Mucosa of rectum (tissue), 2 donors: ENCODE data around the gene EXD3.
"Not testable (repeated sequence)": the region's sequence is repeated elsewhere in the genome, so short reads cannot be mapped to it uniquely, and the experiment has no call there.

Experiments
- H3K27ac ChIP-seq, 2 donors: one replicate each; pipeline ENCODE4 v1.7.0; 2013; ENCODE audit warnings: inconsistent platforms in 2 of 2, low read depth in 2 of 2, low read length in 2 of 2
- H3K27me3 ChIP-seq, 2 donors: one replicate each; pipeline ENCODE4 v1.7.0; 2013; ENCODE audit warnings: low read length in 2 of 2; ENCODE audit not compliant: control insufficient read depth in 2 of 2, insufficient read depth in 2 of 2
- H3K36me3 ChIP-seq, 2 donors: one replicate each; pipeline ENCODE4 v1.7.0; 2013; ENCODE audit warnings: low read length in 2 of 2; ENCODE audit not compliant: control insufficient read depth in 2 of 2, insufficient read depth in 2 of 2
- H3K4me1 ChIP-seq, 2 donors: one replicate each; pipeline ENCODE4 v1.7.0; 2013; ENCODE audit warnings: low read length in 2 of 2, mild to moderate bottlenecking in 1 of 2; ENCODE audit not compliant: control insufficient read depth in 2 of 2, insufficient read depth in 2 of 2
- H3K4me3 ChIP-seq, 2 donors: one replicate each; pipeline ENCODE4 v1.7.0; 2013; ENCODE audit warnings: low read length in 2 of 2
- H3K9ac ChIP-seq, 2 donors: one replicate each; pipeline ENCODE4 v1.7.0; 2013; ENCODE audit warnings: low read length in 2 of 2, low read depth in 1 of 2, mild to moderate bottlenecking in 1 of 2
- H3K9me3 ChIP-seq, 2 donors: one replicate each; pipeline ENCODE4 v1.7.0; 2013; ENCODE audit warnings: low read length in 2 of 2; ENCODE audit not compliant: control insufficient read depth in 2 of 2
- donor health status: healthy.
- donor health status: Normal muscosa, but diverticular disease.

Gene EXD3, protein sequence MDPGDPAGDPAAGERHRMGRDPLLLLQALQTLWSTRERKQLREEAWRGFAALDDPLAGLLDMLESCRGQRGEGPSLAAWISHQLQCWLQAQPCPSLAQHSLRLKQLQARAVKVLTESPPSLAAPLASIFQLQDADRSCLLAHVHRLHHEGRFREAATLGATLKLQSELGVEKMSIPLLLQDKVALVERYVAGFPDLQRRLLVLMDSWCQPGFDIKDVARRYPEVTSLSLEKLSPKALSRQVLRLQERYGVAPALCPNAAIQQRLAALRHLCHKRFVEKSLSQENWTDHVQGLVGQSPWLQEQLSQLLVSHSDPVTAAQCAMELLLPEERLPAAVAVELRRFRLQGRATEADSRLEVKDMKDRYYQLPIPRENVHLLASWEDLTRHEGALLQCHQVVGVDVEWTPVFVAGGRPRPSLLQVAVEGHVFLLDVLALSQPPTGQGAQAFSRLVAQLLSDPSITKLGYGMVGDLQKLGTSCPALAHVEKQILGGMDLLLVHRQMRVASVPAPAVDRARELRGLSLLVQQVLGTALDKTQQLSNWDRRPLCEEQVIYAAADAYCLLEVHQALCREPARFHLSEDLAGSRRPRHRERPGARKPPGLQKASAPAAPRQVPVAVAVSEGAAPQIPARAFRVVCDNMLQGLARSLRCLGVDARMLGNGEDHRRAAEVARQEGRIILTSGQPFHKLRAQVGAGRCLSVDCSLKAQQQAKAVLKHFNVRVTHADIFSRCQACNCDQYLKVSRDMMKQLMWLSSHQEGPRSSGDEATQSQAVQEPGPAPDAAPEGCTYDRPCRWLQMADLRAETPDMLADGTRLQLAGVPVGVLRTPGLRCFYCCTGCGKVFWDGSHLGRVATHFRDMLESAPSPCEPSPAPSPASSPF

DNA sequence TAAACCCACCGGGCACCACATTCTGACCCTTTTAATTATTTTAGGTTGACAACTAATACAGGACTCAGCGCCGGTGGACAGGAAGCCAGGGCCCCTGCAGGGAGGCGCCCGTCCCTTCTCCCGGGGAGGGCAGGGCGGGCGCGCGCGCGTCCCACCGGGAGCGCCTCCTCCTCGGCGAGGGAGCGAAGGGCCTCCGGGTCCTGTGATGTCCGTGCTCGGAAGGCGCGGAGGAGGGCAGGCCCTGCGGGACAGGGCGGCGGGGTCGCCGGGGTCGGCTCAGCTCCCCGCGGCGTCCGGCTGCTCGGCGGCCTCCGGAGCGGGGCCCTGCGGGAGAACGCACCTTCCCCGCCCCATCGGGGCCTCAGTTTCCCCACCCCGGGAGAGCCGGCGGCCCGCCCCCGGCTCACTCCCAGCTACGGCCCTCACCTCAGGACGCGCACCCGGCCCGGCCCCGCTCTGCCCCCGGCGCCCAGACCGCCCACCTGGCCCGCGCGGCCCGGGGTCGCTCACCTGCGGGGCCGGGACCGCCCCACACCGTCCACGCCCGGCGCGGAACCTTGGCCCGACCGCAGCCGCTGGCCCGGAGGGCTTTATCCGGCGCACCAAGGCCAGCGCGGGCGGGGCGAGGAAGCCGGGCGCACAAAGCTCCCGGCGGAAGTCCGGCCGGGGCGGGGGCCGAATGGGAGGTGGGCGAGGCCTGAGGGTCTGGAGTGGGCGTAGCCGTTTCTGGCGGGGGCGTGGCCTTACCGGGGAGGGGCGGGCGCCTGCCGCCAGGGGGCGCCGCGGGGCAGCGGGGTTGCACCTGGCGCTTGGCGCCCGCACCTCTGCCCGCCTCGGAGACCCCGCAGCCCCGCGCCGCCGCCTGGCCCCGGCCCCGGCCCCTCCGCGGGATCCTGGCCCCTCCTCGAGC is at the start of gene EXD3, which contains the start of gene NOXA1:
Gene EXD3 (minus strand): TSS at position 559 of the 910 bp plus-strand sequence. CDS start 27,805 bp downstream, outside the sequence.
Gene NOXA1 (plus strand): TSS at position 790 of the 910 bp plus-strand sequence. CDS start 137 bp downstream, outside the sequence.
- H3K4me1 ChIP-seq: peaks cover 12 to 18% of the 10 kb centered on the region in 2 donors
- H3K27ac ChIP-seq: peak within 1 kb of the TSS; percentile 86 to 91
- H3K4me3 ChIP-seq: peak within 1 kb of the TSS; percentile 79 to 88
- peaks cover 0 to 3% of the 10 kb centered on the region in 2 donors for H3K36me3 ChIP-seq
- no peaks in the 10 kb centered on the region for H3K27me3 ChIP-seq
- no peaks in the 10 kb centered on the region for H3K9me3 ChIP-seq
- H3K9ac ChIP-seq: peak within 1 kb of the TSS; percentile 86 to 97

DNA sequence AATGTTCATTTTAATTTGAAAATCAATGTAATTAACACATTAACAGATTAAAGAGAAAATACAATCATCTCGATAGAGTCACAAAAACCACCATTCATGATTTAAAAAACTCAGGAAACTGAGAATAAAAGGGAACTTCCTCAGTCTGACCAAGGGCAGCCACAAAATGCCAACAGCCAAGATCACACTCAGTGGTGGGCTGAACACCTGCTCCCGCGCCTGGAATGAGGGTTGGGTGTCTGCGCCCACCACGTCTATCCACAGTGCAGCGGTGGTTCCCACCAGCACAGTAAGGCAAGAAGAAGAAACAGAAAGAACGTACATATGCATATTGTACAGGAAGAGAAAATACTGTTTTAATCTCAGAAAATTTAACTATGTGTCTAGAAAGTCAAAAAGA is 47.8 kb upstream of the EXD3 start:
- no peaks in the 10 kb centered on the region for H3K4me1 ChIP-seq
- H3K9ac ChIP-seq: no peak overlapping the region
- no peak overlapping the region for H3K27ac ChIP-seq
- H3K4me3 ChIP-seq: no peak overlapping the region
- H3K9me3 ChIP-seq: no peaks in the 10 kb centered on the region
- H3K27me3 ChIP-seq: no peaks in the 10 kb centered on the region
- H3K36me3 ChIP-seq: no peaks in the 10 kb centered on the region

DNA sequence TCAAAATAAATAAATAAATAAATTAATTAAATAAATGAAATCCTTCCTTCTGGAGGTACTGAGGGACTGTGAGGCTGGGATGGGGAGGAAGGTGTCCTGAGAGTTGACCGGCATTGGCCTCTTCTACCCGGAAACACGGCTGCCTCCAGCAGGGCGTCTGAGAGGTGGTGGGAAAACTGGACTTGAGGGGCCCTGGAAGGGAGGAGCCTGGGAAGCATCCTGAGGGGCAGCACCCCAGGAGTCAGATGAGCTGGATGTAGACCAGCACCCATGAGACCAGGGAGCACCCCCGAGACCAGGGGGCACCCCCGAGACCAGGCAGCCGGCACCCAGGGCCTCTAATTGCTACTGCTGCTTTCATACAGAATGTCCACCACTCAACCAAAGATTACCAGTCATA is 44.9 kb upstream of the EXD3 start:
- no peak overlapping the region for H3K9ac ChIP-seq
- no peaks in the 10 kb centered on the region for H3K4me1 ChIP-seq
- no peaks in the 10 kb centered on the region for H3K27me3 ChIP-seq
- H3K9me3 ChIP-seq: no peaks in the 10 kb centered on the region
- no peaks in the 10 kb centered on the region for H3K36me3 ChIP-seq
- no peak overlapping the region for H3K4me3 ChIP-seq
- no peak overlapping the region for H3K27ac ChIP-seq

DNA sequence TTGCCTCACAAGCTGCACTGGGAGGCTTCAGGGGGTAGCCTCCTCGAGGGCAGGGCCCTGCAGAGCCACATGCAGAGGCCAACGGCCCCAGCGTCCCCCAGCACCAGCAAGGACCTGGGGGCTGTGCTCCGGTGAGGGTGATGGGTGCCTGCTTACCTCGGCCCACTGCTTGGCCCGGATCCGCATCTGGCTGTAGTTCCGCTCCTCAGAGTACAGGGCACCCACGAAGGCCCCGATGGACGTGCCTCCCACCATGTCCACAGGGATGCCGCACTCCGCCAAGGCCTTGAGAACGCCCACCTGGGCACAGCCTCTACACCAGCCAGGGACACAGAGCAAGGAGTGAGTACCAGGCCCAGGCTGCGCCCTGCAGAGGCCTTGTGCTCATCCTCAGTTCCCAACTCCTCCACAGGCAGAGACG is 44.2 kb upstream of the EXD3 start:
- Histone ChIP-seq H3K4me3 (no peak overlapping the region), H3K9ac (no peak overlapping the region), H3K36me3 (no peaks in the 10 kb centered on the region), H3K27ac (no peak overlapping the region), H3K4me1 (no peaks in the 10 kb centered on the region), H3K9me3 (no peaks in the 10 kb centered on the region), H3K27me3 (no peaks in the 10 kb centered on the region)

DNA sequence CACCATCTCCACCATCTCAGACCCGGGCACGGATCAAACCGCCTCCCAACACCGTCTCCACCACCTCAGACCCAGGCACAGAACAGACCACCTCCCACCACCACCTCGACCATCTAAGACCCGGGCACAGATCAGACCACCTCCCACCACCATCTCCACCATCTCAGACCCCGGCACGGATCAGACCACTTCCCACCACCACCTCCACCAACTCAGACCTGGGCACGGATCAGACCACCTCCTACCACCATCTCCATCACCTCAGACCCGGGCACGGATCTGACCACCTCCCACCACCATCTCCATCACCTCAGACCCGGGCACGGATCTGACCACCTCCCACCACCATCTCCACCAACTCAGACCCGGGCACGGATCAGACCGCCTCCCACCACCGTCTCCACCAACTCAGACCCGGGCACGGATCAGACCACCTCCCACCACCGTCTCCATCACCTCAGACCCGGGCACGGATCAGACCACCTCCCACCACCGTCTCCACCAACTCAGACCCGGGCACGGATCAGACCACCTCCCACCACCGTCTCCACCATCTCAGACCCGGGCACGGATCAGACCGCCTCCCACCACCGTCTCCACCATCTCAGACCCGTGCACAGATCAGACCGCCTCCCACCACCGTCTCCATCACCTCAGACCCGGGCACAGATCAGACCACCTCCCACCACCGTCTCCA is 43.6 kb upstream of the EXD3 start:
- not testable (repeated sequence) for H3K27ac ChIP-seq, H3K4me1 ChIP-seq, H3K27me3 ChIP-seq, H3K9me3 ChIP-seq, H3K36me3 ChIP-seq, H3K9ac ChIP-seq, H3K4me3 ChIP-seq

DNA sequence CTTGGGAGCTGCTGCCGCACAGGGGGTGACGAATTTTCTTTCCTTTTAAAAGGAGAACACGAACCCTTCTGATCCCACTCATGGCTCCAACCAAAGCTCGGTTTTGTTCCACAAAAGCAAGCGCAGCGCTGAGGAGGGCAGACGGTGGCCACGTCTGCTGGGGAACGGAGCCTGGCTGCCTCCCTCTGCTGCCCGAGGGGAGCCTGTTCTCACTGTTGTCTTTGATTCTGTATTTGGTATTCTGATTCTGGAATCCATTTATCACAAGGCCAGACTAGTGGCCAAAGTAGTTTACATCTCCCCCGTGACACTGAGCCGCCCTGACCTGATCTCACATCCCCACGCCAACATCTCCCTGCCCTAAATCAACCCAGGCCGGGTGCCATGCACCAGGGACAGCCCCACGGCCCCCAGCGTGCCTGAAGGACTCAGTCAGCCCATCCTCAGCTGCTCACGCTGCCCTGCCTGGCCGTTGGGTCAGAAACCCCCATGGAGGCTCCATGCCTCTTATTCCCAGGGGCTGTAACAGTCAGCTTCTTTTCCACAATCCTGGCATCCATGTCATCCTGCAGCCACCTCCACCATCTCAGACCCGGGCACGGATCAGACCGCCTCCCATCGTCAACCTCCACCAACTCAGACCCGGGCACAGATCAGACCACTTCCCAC is 42.9 kb upstream of the EXD3 start:
- no peaks in the 10 kb centered on the region for H3K4me1 ChIP-seq
- no peak overlapping the region for H3K9ac ChIP-seq
- no peaks in the 10 kb centered on the region for H3K36me3 ChIP-seq
- H3K9me3 ChIP-seq: no peaks in the 10 kb centered on the region
- no peak overlapping the region for H3K4me3 ChIP-seq
- H3K27me3 ChIP-seq: no peaks in the 10 kb centered on the region
- H3K27ac ChIP-seq: no peak overlapping the region

DNA sequence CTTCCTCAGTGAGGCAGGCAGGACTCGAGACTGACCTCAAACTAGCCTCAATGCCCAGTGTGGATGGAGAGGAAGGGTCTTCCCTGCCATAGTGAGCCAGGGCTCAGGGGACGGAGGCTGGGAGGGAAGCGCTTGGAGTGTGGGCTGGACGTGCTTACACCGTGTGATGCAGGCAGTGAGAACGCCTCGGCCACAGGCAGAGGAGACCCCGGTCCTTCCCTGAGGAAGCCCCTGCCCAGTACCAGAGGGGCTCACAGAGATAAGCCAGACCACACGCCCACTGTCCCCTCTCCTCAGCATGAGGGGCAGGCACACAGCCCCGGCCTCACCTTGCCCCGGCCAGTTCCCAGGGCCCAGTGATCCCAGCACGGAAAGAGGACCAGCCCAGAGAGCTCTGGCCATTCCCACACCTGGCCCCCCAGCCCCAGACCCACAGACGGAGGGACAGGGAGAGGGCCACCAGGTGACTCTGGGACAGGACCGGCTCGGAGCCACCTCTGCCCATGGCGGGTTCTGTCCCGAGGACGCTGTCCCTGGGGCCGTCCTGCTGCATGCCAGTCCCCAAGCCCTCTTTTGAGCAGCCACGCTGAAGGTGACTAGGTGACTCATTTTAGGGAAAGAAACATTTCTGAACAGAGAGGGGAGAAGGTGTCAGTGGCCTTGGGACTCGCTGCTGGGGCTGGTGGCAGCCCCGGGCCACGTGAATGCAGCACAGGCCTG is 42.2 kb upstream of the EXD3 start:
- H3K9ac ChIP-seq: no peak overlapping the region
- H3K4me3 ChIP-seq: no peak overlapping the region
- H3K27ac ChIP-seq: no peak overlapping the region
- no peaks in the 10 kb centered on the region for H3K36me3 ChIP-seq
- no peaks in the 10 kb centered on the region for H3K27me3 ChIP-seq
- no peaks in the 10 kb centered on the region for H3K9me3 ChIP-seq
- H3K4me1 ChIP-seq: no peaks in the 10 kb centered on the region

DNA sequence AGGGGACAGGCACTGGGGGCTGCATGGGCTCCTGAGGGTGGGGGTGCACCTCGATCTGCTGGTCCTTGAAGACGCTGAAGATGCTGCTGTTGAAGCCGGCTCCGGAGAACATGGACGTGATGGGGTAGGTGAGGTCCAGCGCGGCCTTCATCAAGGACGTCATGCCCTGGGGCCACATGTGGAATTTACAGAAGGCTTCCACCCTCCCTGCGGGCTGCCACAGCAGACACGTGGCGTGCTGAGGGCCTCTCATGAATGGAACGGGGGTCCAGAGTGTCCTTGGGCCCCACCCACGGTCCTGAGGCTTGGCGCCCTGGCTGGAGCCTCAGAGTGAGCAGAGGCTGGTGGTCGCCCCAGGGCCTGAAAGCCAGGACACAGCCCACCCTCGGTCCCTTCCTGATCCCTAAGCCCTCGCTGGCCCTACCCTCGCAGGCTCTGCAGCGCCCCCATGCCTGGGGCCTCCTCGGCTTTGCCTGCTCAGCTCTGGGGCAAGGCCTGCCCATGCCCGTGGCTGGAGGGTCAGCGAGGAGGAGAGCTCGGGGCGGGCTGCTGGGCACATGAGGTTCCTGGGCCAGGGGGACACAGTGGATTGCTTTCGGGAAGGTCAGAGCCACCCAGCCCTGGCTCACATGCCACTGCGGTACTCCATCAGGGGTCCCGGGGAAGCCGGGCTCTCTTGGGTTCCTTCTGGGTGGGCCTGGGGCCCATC is 41.5 kb upstream of the EXD3 start:
- no peaks in the 10 kb centered on the region for H3K27me3 ChIP-seq
- H3K9ac ChIP-seq: no peak overlapping the region
- peaks cover 4% of the 10 kb centered on the region in 2 donors for H3K4me1 ChIP-seq
- H3K36me3 ChIP-seq: no peaks in the 10 kb centered on the region
- H3K9me3 ChIP-seq: no peaks in the 10 kb centered on the region
- H3K4me3 ChIP-seq: no peak overlapping the region
- no peak overlapping the region for H3K27ac ChIP-seq
